HUDEP-2 (cell line): ENCODE data around the gene SBK2.

Experiments
- DNase-seq, 76 experiments: peaks; one replicate each; lab custom pipeline; 2025; ENCODE audit not compliant: unreplicated experiment in 76 of 76; lab: John Stamatoyannopoulos, UW

Gene SBK2

GRCh38 chr19:55554741-55555152, 17.8 kb upstream of the SBK2 start:
- no peak for DNase-seq

- no peak for DNase-seq
These were observed 17.4 kb upstream of the SBK2 start for GRCh38 chr19:55554302-55554701.

GRCh38 chr19:55553217-55554182, 16.6 kb upstream of the SBK2 start:
- DNase-seq = no peak

- no peak for DNase-seq
These were observed 15.7 kb upstream of the SBK2 start for GRCh38 chr19:55552620-55553019.

- DNase-seq = no peak
These were observed 15.3 kb upstream of the SBK2 start for GRCh38 chr19:55552206-55552605.

- DNase-seq = no peak
These were observed 13.4 kb upstream of the SBK2 start for GRCh38 chr19:55550321-55550650.

GRCh38 chr19:55549500-55550320, 12.8 kb upstream of the SBK2 start:
- DNase-seq = no peak

- no peak for DNase-seq
These were observed 10.1 kb upstream of the SBK2 start for GRCh38 chr19:55546822-55547614.

- no peak for DNase-seq
These were observed 9.1 kb upstream of the SBK2 start for GRCh38 chr19:55546011-55546410.

GRCh38 chr19:55545443-55545842, 8.5 kb upstream of the SBK2 start, which contains the start of gene SBK3:
Gene SBK3 (minus strand): TSS chr19:55545543. CDS start chr19:55545543, 0 bp downstream.
- DNase-seq = no peak

GRCh38 chr19:55544776-55545439, 8.0 kb upstream of the SBK2 start:
- DNase-seq = no peak

GRCh38 chr19:55544014-55544413, 7.1 kb upstream of the SBK2 start:
- DNase-seq = no peak

GRCh38 chr19:55543567-55543966, 6.6 kb upstream of the SBK2 start:
- no peak for DNase-seq

GRCh38 chr19:55542292-55542855, 5.4 kb upstream of the SBK2 start:
- no peak for DNase-seq

- DNase-seq = no peak
These were observed 4.2 kb upstream of the SBK2 start for GRCh38 chr19:55541091-55541490.

- DNase-seq = no peak
These were observed 3.7 kb upstream of the SBK2 start for GRCh38 chr19:55540619-55541018.

- no peak for DNase-seq
These were observed 2.4 kb upstream of the SBK2 start for GRCh38 chr19:55539090-55539984.

GRCh38 chr19:55538132-55538531, 1.2 kb upstream of the SBK2 start:
- no peak for DNase-seq

GRCh38 chr19:55537741-55538111, 793 bp upstream of the SBK2 start:
- no peak for DNase-seq
